Measurements from ENCODE around the gene PHACTR3. TPM values are rescaled to one million over a fixed set of nuclear protein-coding genes. Genes with fewer than 3 reads are reported as not detected.

The PHACTR3 gene
- total RNA-seq, 1 donor from 2014 or later = 8.7 TPM

- DNase-seq (ENCODE audit: low spot score) = no peak
- Mint-ChIP-seq H3K4me3 (ENCODE audit: unreplicated experiment) (no peak overlapping the region), H3K27ac (ENCODE audit: unreplicated experiment) (no peak overlapping the region), H3K36me3 (ENCODE audit: low read depth, unreplicated experiment) (no peaks in the 10 kb centered on the region), H3K27me3 (ENCODE audit: unreplicated experiment) (peaks cover 6% of the 10 kb centered on the region), H3K4me1 (ENCODE audit: unreplicated experiment) (peaks cover 6% of the 10 kb centered on the region), H3K9me3 (ENCODE audit: unreplicated experiment) (no peaks in the 10 kb centered on the region)
- no peak for TF ChIP-seq CTCF (IDR thresholded peaks at IDR 0.05; ENCODE audit: unreplicated experiment)
Measured at GRCh38 chr20:59673288-59673997, 69.1 kb downstream of the PHACTR3 start.

DNA sequence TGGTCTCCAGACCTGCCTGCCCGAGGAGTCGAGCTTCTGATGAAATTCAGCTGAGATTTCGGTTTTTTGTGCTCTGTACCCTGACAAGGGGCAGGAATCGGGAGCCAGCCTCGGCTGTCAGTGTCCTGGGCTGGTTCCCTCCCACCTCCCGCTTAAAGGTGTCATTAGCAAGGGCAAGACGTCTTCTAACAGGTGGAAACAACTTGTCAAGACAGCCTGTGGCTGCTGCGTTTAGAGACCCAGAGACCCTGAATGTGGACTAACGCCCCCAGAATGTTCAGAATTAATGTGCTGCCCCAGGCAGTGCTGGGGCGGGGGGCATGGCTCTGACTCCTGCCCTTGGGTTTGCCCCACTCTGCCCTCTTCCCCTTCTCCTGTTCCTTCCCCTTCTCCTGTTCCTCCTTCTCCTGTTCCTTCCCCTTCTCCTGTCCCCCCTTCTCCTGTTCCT, 69.7 kb downstream of the PHACTR3 start:
- peaks cover 6% of the 10 kb centered on the region for H3K27me3 Mint-ChIP-seq (ENCODE audit: unreplicated experiment)
- peaks cover 6% of the 10 kb centered on the region for H3K4me1 Mint-ChIP-seq (ENCODE audit: unreplicated experiment)
- H3K27ac Mint-ChIP-seq (ENCODE audit: unreplicated experiment) = no peak overlapping the region
- no peak for TF ChIP-seq CTCF (IDR thresholded peaks at IDR 0.05; ENCODE audit: unreplicated experiment)
- H3K36me3 Mint-ChIP-seq (ENCODE audit: low read depth, unreplicated experiment) = no peaks in the 10 kb centered on the region
- DNase-seq (ENCODE audit: low spot score) = no peak
- H3K4me3 Mint-ChIP-seq (ENCODE audit: unreplicated experiment) = no peak overlapping the region
- no peaks in the 10 kb centered on the region for H3K9me3 Mint-ChIP-seq (ENCODE audit: unreplicated experiment)

DNA sequence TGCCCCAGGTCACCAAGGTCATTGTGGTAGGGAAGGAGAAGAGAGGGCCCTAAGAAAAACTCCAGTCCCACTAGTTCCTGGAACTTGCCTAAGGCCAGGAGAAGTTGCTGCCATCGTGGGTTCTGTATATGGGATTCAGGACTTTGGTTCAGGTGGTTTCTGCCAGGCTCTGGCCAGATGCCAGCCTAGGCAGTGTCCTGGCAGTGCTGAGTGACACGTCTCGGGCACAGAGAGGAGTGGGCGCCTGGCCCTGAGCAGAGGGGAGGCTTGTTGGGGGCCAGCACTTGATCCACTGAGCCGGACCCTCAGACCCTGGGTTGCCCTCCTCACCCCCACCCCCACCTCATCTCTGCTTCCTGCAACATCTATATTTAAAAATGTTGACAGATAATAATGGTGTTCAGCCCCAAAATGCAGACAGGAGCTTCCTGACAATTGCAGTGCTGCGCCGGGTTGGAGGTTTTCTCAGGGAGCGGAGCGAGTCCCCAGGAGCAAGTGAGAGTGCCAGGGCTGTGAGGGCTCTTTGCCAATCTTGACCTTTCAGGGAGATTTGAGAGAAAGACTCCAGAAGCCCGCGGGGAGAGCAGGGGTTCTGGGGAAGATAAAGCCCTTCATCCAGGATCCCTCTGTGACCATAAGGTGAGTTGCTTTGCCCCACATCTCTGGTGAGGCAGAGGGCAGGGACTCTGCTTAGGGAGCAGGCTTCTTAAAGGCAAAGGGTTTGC, 71.9 kb downstream of the PHACTR3 start:
- Mint-ChIP-seq H3K27me3 (ENCODE audit: unreplicated experiment) (peaks cover 3% of the 10 kb centered on the region), H3K36me3 (ENCODE audit: low read depth, unreplicated experiment) (peaks cover 4% of the 10 kb centered on the region), H3K27ac (ENCODE audit: unreplicated experiment) (no peak overlapping the region), H3K4me1 (ENCODE audit: unreplicated experiment) (peaks cover 13% of the 10 kb centered on the region), H3K9me3 (ENCODE audit: unreplicated experiment) (no peaks in the 10 kb centered on the region), H3K4me3 (ENCODE audit: unreplicated experiment) (no peak overlapping the region)
- no peak for DNase-seq (ENCODE audit: low spot score)
- no peak for TF ChIP-seq CTCF (IDR thresholded peaks at IDR 0.05; ENCODE audit: unreplicated experiment)

DNA sequence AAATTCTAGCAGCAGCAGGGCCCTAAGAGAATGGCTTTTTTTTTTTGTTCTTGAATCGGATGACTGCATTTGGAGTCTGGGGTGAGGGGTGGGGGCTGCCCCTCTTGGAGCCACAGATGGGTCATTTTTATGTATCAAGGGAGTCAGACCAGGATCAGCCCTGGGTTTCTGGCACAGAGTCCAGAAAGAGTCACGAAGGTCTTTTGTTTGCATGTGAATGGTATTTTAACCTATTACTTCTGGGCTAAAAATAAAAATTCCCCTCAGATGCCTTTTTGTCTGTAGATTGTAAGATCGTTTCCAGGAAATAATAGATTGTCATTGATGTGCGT, 72.5 kb downstream of the PHACTR3 start:
- DNase-seq (ENCODE audit: low spot score) = no peak
- no peaks in the 10 kb centered on the region for H3K9me3 Mint-ChIP-seq (ENCODE audit: unreplicated experiment)
- peaks cover 4% of the 10 kb centered on the region for H3K36me3 Mint-ChIP-seq (ENCODE audit: low read depth, unreplicated experiment)
- peaks cover 3% of the 10 kb centered on the region for H3K27me3 Mint-ChIP-seq (ENCODE audit: unreplicated experiment)
- no peak for TF ChIP-seq CTCF (IDR thresholded peaks at IDR 0.05; ENCODE audit: unreplicated experiment)
- no peak overlapping the region for H3K4me3 Mint-ChIP-seq (ENCODE audit: unreplicated experiment)
- H3K4me1 Mint-ChIP-seq (ENCODE audit: unreplicated experiment) = peaks cover 13% of the 10 kb centered on the region
- no peak overlapping the region for H3K27ac Mint-ChIP-seq (ENCODE audit: unreplicated experiment)

GRCh38 chr20:59677586-59677985, 73.2 kb downstream of the PHACTR3 start:
- peaks cover 4% of the 10 kb centered on the region for H3K36me3 Mint-ChIP-seq (ENCODE audit: low read depth, unreplicated experiment)
- H3K27ac Mint-ChIP-seq (ENCODE audit: unreplicated experiment) = no peak overlapping the region
- TF ChIP-seq CTCF (IDR thresholded peaks at IDR 0.05; ENCODE audit: unreplicated experiment) = no peak
- no peak overlapping the region for H3K4me3 Mint-ChIP-seq (ENCODE audit: unreplicated experiment)
- H3K27me3 Mint-ChIP-seq (ENCODE audit: unreplicated experiment) = peaks cover 3% of the 10 kb centered on the region
- peaks cover 13% of the 10 kb centered on the region for H3K4me1 Mint-ChIP-seq (ENCODE audit: unreplicated experiment)
- H3K9me3 Mint-ChIP-seq (ENCODE audit: unreplicated experiment) = no peaks in the 10 kb centered on the region
- no peak for DNase-seq (ENCODE audit: low spot score)
